ENCODE measurements around the gene GPR137B.
A peak's percentile ranks its signal among the peaks of the same experiment; 100 is the strongest.

GPR137B gene

DNA sequence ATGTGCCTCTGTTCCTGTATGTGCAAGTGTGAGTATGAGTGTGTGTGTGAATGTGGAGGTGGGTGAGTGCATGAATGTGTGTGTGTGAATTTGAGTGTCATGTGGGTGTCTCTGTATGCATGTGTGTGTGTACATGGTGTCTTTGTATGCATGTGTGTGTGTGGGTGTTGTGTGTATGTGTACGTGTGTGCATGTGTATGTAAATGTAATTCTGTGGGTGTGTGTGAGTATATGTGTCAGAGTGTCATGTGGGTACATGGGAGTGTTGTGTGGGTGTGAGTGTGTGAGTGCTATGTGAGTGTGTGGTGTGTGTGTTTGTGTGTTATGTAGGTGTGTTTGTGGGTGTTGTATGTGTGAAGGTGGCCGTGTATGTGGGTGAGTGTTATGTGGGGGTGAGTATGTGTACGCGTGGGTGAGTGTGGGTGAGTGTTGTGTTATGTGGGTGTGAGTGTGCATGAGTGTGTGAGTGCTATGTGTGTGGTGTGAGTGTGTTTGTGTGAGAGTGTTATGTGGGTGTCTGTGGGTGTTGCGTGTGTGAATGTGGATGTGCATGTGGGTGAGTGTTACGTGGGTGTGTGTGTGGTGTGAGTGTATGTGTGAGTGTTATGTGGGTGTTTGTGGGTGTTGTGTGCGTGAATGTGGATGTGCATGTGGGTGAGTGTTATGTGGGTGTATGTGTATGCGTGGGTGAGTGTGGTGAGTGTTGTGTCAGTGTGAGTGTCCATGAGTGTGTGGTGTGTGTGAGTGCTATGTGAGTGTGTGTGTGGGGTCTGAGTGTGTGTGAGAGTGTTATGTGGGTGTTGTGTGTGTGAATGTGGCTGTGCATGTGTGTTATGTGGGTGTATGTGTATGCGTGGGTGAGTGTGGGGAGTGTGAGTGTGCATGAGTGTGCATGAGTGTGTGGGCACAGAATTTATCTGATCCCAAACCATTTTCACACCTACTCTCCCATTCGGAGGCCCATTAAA, 40.8 kb upstream of the GPR137B start:
- no peak overlapping the region for H3K4me3 ChIP-seq (ENCODE audit: low read length)
- TF ChIP-seq, protein P1, sequence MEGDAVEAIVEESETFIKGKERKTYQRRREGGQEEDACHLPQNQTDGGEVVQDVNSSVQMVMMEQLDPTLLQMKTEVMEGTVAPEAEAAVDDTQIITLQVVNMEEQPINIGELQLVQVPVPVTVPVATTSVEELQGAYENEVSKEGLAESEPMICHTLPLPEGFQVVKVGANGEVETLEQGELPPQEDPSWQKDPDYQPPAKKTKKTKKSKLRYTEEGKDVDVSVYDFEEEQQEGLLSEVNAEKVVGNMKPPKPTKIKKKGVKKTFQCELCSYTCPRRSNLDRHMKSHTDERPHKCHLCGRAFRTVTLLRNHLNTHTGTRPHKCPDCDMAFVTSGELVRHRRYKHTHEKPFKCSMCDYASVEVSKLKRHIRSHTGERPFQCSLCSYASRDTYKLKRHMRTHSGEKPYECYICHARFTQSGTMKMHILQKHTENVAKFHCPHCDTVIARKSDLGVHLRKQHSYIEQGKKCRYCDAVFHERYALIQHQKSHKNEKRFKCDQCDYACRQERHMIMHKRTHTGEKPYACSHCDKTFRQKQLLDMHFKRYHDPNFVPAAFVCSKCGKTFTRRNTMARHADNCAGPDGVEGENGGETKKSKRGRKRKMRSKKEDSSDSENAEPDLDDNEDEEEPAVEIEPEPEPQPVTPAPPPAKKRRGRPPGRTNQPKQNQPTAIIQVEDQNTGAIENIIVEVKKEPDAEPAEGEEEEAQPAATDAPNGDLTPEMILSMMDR (conservative IDR thresholded peaks at IDR 0.05; ENCODE audit: low read length), result no peak
- DNase-seq (ENCODE audit: low read depth), result no peak

DNA sequence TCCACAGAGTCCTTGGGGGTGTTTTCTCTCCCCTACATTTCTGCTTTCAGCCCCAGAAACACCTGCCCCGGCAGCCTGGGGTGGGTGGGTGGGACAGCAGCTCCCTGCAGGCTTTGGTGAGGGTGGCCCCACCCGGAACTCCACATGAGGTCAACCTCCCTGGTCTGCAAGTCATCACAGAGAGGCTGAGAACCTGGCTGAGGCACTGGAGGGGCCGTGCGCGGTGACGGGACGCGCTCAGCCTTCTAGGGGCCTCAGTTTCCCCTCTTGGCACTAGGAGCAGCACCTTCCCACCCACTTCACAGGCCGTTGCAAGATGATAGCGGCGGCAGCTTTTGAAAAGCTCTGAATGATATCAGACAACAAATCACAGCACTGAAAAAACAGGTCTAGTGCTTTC, 39.7 kb upstream of the GPR137B start:
- no peak overlapping the region for H3K4me3 ChIP-seq (ENCODE audit: low read length)
- DNase-seq (ENCODE audit: low read depth), result no peak
- TF ChIP-seq, protein P1 (conservative IDR thresholded peaks at IDR 0.05; ENCODE audit: low read length), result no peak

DNA sequence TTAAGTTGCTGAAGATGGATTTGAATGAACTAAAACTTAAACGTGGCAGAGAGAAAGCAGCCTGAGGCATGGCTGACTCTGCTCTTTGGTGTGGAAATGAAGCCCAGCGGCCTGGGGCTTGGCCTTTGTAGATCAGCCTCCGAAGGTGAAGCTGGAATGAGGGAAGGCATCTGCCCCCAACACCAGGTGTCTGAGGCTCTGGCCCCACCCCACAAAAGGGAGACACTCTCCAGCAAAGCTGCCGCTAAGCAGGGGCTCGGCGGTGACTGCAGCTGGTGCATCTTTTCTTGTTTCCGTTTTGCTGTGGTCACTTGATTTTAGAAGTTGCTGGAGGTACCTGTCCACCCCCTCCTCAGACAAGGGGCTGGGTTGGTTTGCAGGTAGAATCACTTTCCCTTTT, 39.3 kb upstream of the GPR137B start:
- TF ChIP-seq, protein P1 (conservative IDR thresholded peaks at IDR 0.05; ENCODE audit: low read length), result no peak
- no peak for DNase-seq (ENCODE audit: low read depth)
- H3K4me3 ChIP-seq (ENCODE audit: low read length), result no peak overlapping the region

DNA sequence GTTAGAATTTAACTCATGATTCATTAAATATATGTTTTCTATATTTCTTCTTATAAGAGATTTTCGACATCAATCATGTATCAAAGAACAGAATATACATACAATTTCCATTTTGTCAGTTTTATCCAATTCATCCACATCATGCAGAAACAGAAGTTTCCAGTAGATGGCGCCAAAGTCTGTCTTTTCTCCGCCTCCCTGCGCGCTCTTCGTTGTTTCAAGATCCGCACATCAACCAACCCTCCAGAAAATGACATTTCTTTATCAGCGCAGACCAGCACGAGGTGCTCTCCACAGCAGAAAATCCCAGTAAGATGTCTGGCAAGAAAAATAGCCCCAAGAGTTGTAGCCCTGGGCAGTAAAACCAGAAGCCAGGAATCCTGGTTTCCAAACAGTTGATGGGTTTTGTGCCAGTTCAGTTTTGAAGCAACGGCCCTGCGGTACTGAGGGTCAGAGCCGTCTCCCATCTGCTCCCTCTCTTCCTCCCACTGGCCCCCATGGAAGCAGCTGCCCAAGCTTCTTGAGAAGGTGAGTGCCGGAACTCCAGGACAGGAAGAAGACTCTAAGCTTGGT, 38.6 kb upstream of the GPR137B start:
- TF ChIP-seq, protein P1 (conservative IDR thresholded peaks at IDR 0.05; ENCODE audit: low read length), result peak; percentile 85
- peak; percentile 44 for DNase-seq (ENCODE audit: low read depth)
- no peak overlapping the region for H3K4me3 ChIP-seq (ENCODE audit: low read length)

DNA sequence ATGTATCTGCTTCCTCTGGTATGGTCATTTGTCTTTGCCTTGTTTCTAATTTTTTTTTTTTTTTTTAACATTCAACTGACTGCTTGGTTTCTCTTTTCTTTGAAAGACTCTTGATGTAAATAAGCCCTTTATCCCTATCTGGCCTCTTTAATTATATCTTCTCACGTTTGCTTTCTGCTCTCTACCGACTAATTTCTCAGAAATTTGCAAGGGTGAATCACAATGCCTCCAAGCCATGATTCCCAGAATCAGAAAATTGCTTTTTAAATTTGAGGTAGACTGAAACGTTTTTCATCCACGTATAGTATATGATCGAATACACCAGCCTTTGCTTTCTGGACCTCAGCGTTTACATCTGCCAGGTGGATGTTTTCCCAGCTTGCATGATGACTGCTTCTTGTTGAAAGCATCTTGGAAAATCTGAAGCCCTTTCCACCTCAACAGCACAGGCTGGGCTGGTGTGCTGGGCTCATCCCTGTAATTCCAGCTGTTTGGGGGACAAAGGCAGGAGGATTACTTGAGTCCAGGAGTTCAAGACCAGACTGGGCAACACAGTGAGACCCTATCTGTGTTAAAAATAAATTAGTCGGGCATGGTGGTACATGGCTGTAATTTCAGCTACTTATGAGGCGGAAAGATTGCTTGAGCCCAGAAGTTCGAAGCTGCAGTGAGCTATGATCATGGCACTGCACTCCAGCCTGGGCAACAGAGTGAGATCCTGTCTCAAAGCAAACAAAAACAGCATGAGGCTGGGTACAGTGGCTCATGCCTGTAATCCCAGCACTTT, 35.0 kb upstream of the GPR137B start:
- H3K4me3 ChIP-seq (ENCODE audit: low read length), result no peak overlapping the region
- no peak for DNase-seq (ENCODE audit: low read depth)
- TF ChIP-seq, protein P1 (conservative IDR thresholded peaks at IDR 0.05; ENCODE audit: low read length), result no peak

DNA sequence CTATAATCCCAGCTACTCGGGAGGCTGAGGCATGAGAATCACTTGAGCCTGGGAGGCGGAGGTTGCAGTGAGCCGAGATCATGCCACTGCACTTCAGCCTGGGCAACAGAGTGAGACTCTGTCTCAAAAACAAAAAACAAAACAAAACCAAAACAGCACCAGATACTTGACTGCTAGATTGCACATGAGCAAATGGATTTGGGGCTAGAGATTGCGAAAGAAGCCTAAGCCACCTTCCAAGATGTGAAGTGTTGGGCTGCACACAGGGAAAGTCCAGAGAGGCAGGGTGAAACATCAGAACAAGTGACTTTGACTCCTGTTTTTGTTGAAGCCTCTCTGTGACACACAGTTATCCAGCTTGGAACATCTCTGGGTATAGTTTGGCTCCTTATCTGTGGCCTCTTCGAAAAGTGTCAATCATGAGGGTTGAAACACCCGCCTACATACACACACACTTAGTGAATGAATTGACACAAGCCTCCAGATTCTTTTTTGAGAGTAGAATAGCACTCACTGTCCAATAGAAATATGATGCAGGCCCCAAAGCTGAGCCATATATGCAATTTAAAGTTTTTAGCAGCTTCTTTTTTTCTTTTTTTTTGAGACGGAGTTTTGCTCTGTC, 34.2 kb upstream of the GPR137B start:
- DNase-seq (ENCODE audit: low read depth), result peak; percentile 25
- TF ChIP-seq, protein P1 (conservative IDR thresholded peaks at IDR 0.05; ENCODE audit: low read length), result no peak
- H3K4me3 ChIP-seq (ENCODE audit: low read length), result no peak overlapping the region

All from AG10803 (cell line).